Measurements from ENCODE around the gene ZNF219.

Gene ZNF219

DNA sequence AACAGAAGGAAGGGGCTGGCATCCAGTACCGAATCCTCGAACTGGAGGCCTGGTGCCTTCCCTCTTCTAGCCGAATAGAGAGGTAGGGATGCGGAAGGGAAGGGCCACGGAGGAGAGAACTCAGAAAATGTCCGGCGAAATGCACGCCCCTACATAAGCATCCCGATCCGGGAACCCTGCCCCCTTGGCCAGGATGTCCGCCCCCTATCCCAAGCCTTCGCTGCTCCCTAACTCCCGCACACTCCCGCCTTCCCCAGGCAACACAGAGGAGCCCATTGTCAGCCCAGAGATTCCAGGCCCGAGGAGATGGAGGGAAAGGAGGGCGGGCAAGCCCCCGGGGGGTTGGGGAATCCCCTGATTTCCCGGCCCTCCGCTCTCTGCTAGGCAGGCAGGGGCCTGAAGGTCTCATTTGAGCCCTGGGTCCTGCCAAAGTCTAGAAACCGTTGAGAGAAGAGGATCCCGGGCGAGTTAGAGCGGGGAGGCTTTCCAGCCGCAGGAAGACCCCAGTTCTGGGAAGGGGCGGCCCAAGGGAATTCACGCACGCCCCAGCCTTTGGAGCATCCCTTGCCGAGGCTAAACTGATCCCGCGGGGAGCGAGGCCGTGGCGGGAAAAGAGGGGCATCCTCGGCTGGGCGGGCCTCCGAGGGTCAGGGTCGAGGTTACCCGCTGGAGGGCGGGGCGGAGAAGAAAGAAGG is 28.9 kb downstream of the ZNF219 start:
- no peak for DNase-seq (ENCODE audit: low read depth)

DNA sequence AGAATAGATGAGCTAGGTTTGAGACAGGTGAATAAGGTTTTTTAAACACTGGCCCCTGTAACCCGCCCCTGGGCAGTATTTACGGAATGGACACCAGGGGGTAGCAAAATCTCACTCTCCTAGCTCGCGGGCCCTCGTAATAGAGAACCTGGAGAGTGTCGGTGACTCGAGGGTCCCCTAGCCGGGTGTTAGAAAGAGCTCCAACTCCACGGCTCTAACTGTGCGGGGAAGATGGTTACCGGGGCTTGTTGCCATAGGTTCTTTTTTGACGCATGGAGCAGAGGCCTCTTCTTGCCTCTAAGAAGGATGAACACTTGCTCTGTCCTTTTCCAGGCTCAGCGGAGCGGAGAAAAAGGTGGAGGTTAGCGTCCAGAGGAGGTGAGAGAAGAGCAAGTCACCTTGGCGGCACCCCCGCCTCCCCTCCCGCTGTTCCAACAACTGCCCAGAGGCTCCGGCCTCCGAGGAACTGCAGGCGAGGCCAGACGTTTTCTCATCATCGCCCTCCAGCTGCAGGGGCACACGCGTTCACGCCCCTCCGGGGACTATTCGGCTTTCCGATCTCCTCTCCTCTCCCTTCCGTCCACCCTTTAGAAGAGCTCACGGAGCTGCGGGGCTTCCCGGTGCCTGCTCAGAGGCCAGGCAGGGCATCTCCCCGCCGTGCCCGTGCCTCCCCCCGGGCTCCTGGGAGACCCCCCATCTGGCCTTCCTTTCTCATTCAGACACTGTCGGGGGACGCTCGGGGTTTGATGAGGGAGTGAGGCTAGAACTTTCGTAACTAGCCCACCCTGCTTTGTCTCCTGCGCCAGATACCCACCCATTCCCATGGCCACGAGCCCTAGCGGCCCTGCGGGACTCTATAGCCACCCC is 29.7 kb downstream of the ZNF219 start:
- DNase-seq (ENCODE audit: low read depth): no peak

DNA sequence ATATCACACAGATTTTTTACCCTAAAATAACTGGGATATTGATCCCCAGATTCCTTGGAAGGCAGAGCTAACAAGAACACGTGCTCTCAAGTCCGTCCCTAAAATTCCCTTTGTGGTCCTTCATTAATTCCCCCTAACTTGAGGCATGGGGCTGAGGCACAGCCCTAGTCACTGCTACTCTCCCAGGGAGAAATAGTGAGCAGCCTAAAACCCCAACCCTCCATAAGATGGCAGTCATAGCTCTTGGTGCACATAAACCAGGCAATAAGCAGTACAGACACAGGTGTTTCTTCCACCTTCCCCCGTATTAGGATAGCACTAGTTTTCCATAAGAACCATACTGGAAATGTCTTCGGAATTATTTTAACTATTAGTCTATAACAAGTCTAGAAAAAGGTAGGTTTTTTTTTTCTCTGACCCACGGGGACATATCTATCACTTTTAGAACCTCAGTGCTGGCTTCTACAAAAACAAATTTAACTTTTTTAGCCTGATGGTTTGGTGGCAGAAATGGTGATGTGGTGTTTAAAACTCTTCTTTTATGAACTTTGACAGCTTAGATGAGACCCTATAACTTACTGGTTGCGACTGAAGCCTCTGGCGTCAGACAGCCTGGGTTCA is 31.5 kb downstream of the ZNF219 start:
- DNase-seq (ENCODE audit: low read depth): no peak

DNA sequence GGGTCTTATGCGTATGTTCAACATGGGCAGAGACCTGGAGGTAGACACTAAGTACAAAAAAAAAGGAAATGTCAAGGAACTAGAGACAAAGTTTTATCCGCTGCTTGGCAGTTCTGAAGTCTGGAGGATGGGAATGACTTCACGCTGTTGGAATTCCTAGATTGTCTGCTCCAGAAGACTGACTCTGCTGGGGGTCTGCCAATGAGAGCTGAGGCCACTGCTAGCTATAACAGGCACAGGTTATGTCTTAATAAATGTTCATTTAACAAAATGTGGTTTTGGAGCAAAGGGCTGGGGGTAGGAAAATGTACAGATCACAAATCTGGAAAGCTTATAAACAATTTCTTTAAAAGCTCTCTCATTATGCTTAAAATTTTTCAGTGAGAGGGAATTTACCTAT is 35.0 kb downstream of the ZNF219 start:
- DNase-seq (ENCODE audit: low read depth): no peak

DNA sequence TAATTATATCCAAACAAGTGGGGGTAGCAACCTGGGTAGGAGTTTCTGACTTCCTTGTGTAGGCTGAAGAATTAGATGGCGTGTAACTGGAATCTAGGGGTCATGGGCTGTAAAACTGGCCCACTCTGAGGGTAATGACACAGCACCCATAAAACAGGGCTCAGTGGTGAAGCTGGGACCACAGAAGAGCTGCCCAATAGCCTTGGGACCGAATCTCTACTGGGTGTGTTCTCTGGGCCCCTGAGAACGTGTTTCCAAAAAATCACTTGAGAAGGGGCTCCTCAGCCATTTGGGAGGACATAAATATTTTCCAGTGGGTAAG is 37.1 kb downstream of the ZNF219 start:
- DNase-seq (ENCODE audit: low read depth): no peak

DNA sequence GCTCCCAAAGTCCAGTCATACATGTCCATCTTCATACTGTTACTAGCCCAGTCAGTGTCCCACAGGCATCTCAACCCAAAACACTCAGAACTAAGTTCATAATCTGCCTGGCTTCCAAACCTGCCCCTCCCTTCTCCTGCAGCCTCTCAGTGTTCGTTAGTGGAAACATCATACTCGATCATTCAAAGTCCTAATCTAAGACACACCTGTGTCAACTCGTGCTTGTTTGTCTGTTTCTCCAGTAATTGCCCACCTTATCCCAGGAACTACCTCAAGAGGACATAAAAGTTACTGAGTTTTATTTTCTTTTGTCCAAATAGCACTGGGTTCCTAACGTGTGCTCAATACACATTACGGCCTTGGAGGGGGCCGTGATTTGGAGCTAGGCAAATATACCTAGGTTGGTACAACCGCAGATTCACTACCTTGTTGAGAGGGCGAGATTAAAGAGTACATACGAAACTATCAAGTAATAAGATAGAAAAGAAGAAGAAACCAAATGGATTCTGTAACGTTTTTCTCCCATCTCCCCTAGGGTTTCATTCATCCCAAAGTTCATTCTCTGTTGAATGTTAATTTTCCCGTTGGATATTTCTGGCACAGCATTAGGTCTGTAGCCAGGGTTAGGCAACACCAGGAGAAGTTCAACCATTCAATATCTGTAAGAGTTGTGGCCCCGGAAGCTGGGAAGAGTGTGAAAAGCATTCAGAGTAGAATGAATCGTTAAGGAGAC is 37.7 kb downstream of the ZNF219 start:
- DNase-seq (ENCODE audit: low read depth): no peak

DNA sequence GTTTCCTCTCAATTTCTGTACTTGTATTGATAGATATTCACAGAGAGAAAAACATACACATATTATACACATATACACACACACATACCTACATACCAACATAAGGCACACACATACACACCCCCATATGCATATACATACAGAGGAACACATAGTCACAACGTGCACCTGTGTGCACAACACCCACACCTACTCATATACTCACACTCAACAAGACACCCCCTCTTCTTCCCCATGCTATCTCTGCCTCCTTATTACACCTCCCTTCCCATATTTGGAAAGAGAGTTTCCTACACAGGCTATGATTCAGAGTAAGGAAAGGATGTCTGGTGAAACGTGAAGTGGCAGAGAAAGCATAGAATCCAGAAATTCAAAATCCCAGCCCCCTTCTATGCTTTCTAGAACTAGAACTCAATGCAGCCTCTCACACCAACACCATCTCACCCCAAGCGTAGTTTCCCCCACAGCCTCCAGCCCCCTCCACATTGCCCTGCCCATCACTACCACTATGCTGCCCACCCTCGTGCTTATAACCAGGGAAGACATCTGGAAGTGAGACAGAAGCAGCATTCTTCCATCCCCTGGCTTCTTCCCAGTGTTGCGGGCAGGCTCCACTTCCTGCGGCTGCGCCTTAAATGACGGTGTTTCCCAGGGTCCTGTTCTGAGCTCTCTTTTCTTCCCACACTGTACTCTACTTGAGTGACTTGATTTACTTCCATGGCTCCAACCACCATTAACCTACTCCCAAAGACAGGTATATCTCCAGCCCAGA is 38.4 kb downstream of the ZNF219 start:
- no peak for DNase-seq (ENCODE audit: low read depth)

GRCh38 chr14:21058903-21059302 is 39.6 kb downstream of the ZNF219 start:
- DNase-seq (ENCODE audit: low read depth): no peak

GRCh38 chr14:21057803-21058675 is 40.4 kb downstream of the ZNF219 start, which contains the start of gene RNASE8:
TSS of gene RNASE8 (plus strand) at chr14:21057822. CDS start at chr14:21057893, 71 bp downstream.
- no peak for DNase-seq (ENCODE audit: low read depth)

- no peak for DNase-seq (ENCODE audit: low read depth)
These were observed 41.8 kb downstream of the ZNF219 start for GRCh38 chr14:21056520-21057163.

GRCh38 chr14:21055432-21056117 is 42.9 kb downstream of the ZNF219 start:
- DNase-seq (ENCODE audit: low read depth): no peak

DNA sequence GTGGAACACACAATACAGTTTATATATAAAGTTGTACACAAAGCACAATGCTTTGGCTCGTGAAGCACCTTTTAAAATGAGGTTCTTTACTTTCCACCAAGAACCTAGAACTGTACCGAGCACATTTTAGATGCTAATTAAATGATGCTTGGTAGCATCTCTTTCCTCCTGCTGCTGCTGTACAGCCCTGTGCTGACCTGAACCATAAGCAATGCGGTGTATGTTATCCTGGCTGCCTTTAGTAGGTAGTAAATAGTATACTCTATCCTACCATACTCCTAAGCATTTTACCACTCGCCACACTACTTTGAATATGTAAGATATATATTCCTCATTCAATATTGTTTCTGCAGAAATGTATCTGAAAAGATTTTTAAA is 43.7 kb downstream of the ZNF219 start:
- no peak for DNase-seq (ENCODE audit: low read depth)

DNA sequence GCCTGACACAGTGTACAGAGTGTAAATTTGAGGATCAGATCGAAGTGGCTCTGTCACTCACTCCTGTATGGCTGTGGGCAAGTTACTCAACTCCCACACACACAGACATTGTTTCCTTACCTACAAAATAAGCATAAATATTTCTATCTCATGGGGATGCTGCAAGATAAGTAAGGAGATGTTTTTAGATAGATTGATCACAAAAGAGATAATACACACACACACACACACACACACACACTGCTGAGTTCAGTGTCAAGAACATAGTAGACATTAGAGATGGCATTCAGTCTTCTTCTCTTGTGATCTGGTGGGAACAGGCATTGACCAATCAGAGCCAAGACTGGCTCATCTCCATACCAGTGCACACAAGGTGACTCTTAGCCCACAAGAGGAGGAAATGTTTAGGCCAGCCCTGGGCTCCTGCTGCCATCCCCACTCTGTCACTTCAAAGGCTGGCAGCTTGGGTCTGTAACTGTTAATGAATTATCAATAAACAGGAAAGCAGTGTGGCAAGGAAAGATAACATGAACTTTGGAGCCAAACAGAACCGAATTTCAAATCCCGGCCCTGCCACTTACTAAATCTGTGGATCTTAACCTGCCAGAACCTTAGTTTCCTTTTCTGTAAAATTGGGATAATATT is 44.2 kb downstream of the ZNF219 start:
- no peak for DNase-seq (ENCODE audit: low read depth)

DNA sequence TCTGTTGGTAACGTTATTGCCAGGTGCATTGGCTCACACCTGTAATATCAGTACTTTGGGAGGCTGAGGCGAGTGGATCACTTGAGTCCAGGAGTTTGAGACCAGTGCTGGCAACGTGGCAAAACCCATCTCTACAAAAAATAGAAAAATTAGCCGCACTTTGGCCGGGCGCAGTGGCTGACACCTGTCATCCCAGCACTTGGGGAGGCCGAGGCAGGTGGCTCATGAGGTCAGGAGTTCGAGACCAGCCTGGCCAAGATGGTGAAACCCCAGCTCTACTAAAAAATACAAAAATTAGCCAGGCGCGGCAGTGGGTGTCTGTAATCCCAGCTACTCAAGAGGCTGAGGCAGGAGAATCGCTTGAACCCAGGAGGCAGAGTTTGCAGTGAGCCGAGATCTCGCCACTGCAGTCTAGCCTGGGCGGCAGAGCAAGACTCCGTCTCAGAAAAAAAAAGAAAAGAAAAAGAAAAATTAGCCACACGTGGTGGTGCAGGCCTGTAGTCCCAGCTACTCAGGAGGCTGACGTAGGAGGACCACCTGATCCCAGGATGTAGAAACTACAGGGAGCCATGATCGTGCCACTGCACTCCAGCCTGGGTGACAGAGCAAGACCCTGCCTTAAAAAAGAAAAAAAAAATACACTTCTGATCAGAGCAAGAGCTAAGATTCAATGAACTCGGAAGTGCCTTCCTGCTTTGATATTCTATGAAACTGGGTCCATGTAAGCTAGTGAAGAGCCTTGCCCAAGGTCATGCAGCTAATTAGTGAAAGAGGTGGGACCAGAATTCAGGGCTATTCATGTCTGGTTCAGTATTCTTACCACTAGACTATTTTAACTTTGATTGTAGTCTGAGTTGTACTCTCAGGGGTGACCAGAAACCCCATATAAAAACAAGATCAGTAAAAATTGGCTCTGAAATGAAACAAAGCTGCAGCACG is 45.0 kb downstream of the ZNF219 start:
- no peak for DNase-seq (ENCODE audit: low read depth)

GRCh38 chr14:21050597-21050996 is 47.9 kb downstream of the ZNF219 start:
- DNase-seq (ENCODE audit: low read depth): no peak

DNA sequence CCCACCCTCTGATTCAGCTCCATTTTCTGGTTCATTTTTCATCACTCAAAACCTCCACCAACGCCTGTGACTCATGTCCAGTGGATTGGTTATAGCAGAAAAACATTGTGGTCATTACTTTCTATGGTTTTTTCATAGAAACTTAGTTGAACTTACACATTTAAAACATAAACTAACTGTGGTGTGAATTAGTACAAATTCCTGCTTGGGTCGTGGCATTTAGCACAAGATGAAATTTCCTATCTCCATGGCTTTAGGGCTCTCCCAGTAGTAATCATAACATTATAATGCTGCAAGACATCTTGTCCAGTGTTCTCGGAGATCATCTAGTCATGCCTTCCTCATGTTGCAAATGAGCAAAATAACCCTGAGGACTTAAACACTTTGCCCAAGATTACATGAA is 49.2 kb downstream of the ZNF219 start:
- DNase-seq (ENCODE audit: low read depth): no peak

DNA sequence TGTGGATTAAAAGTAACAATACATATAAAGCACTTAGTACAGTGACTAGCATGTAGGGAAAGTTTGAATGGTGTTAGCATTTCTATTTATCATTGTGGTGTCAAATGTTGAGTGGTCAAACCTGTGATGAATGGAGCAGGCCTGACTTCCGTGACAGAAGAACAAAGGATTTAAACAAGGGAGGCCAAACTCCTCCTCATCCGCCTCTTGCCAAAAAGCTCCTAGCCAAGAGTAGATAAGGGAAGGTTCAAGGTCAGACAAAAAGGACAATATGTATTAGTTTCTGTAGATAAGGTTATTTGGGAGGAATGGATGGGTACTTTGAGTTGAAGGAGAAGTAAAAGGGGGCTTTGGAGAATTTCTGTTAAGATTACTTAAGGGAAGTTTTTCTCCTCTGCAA is 49.8 kb downstream of the ZNF219 start:
- no peak for DNase-seq (ENCODE audit: low read depth)

GRCh38 chr14:21047378-21047781 is 51.1 kb downstream of the ZNF219 start:
- no peak for DNase-seq (ENCODE audit: low read depth)

Data from activated T-cell treated with anti-CD3 and anti-CD28 coated beads for 1 hour (primary cell).